ENCODE results near the gene DAP.

The DAP gene

GRCh38 chr5:10688651-10689171, 72.3 kb downstream of the DAP start:
- no peak for DNase-seq

GRCh38 chr5:10686890-10687289, 74.1 kb downstream of the DAP start:
- DNase-seq: no peak

GRCh38 chr5:10685115-10685521, 75.9 kb downstream of the DAP start:
- DNase-seq: no peak

- DNase-seq: no peak
These were observed 76.5 kb downstream of the DAP start for GRCh38 chr5:10684303-10685086.

GRCh38 chr5:10682801-10683525, 78.1 kb downstream of the DAP start:
- no peak for DNase-seq

- no peak for DNase-seq
These were observed 79.0 kb downstream of the DAP start for GRCh38 chr5:10681731-10682679.

GRCh38 chr5:10680876-10681481, 80.1 kb downstream of the DAP start:
- DNase-seq: no peak

- no peak for DNase-seq
These were observed 81.6 kb downstream of the DAP start for GRCh38 chr5:10679336-10679988.

GRCh38 chr5:10678244-10678643, 82.8 kb downstream of the DAP start:
- no peak for DNase-seq

- DNase-seq: no peak
These were observed 83.5 kb downstream of the DAP start for GRCh38 chr5:10677533-10677932.

GRCh38 chr5:10676946-10677345, 84.1 kb downstream of the DAP start:
- DNase-seq: no peak

GRCh38 chr5:10676224-10676623, 84.8 kb downstream of the DAP start:
- DNase-seq: no peak

- DNase-seq: no peak
These were observed 85.8 kb downstream of the DAP start for GRCh38 chr5:10675177-10675700.

GRCh38 chr5:10674582-10674981, 86.5 kb downstream of the DAP start:
- DNase-seq: no peak

- no peak for DNase-seq
These were observed 86.9 kb downstream of the DAP start for GRCh38 chr5:10674096-10674495.

GRCh38 chr5:10673407-10673806, 87.6 kb downstream of the DAP start:
- DNase-seq: no peak

GRCh38 chr5:10673017-10673389, 88.0 kb downstream of the DAP start:
- DNase-seq: no peak

- no peak for DNase-seq
These were observed 88.7 kb downstream of the DAP start for GRCh38 chr5:10672146-10673016.

GRCh38 chr5:10671041-10672008, 89.7 kb downstream of the DAP start:
- DNase-seq: no peak

GRCh38 chr5:10669983-10670382, 91.1 kb downstream of the DAP start:
- no peak for DNase-seq

Measured in activated CD4-positive, CD25-positive, alpha-beta regulatory T cell (primary cell).